WTC11 (cell line): ENCODE results near the gene PTX4. TPM values are rescaled to one million over a fixed set of nuclear protein-coding genes. Genes with fewer than 3 reads are reported as not detected.

ENCODE experiments used
- ATAC-seq: fragments of 200-7000 bp; cut with Tn5 transposase; 2 replicates; pipeline ENCODE4 v1.10.0; 2021; ENCODE audit warnings: mild to moderate bottlenecking, moderate library complexity
- CTCF ChIA-PET: fragments of 300-600 bp; sonication (Branson Sonifier 250); formaldehyde crosslinking; loops from one replicate; lab custom pipeline; 2021; ENCODE audit warnings: antibody characterized with exemption; lab: Charles Lee
- POLR2A ChIA-PET: fragments of 350-600 bp; sonication (Branson Sonifier 250); formaldehyde crosslinking; loops from one replicate; lab custom pipeline; 2021; ENCODE audit warnings: antibody characterized with exemption; lab: Charles Lee
- DNase-seq: peaks from one replicate; pipeline ENCODE4 v3.0.0; 2021; ENCODE audit warnings: low spot score
- H3K27ac Mint-ChIP-seq: 2 replicates; pipeline ENCODE4 v1.8.0; 2021; ENCODE audit warnings: mixed read lengths
- H3K27me3 Mint-ChIP-seq: 2 replicates; pipeline ENCODE4 v1.8.0; 2021; ENCODE audit warnings: low read depth, mild to moderate bottlenecking, moderate library complexity, mixed read lengths
- H3K36me3 Mint-ChIP-seq: 2 replicates; pipeline ENCODE4 v1.8.0; 2021; ENCODE audit warnings: mixed read lengths
- H3K4me1 Mint-ChIP-seq: 2 replicates; pipeline ENCODE4 v1.8.0; 2022; ENCODE audit warnings: mixed read lengths
- H3K4me3 Mint-ChIP-seq: 2 replicates; pipeline ENCODE4 v1.8.0; 2021; ENCODE audit warnings: mild to moderate bottlenecking, moderate library complexity, mixed read lengths
- H3K9me3 Mint-ChIP-seq: 2 replicates; pipeline ENCODE4 v1.8.0; 2021; ENCODE audit warnings: mixed read lengths
- GTF2I ChIP-seq: fragments of 250-450 bp; sonication (Bioruptor Pico); conservative IDR thresholded peaks from 2 replicates; pipeline ENCODE4 v1.4.0; 2021; ENCODE audit warnings: mild to moderate bottlenecking
- KAT7 ChIP-seq: sonication (generic); formaldehyde crosslinking; IDR thresholded peaks from 2 replicates; pipeline ENCODE4 v1.8.1; 2023; ENCODE audit warnings: missing genetic modification reagents, mild to moderate bottlenecking, borderline replicate concordance
- NR3C1 ChIP-seq: sonication (generic); formaldehyde crosslinking; conservative IDR thresholded peaks from 2 replicates; pipeline ENCODE4 v1.8.1; 2023; ENCODE audit warnings: low read depth, mild to moderate bottlenecking, missing genetic modification reagents
- RELA ChIP-seq: sonication (generic); formaldehyde crosslinking; IDR thresholded peaks from 2 replicates; pipeline ENCODE4 v1.8.1; 2022; ENCODE audit warnings: missing genetic modification reagents, mild to moderate bottlenecking, borderline replicate concordance
- SMAD4 ChIP-seq: sonication (generic); formaldehyde crosslinking; IDR thresholded peaks from 2 replicates; pipeline ENCODE4 v1.8.0; 2022; ENCODE audit warnings: mild to moderate bottlenecking, missing genetic modification reagents
- TEAD1 ChIP-seq: sonication (generic); formaldehyde crosslinking; IDR thresholded peaks from 2 replicates; pipeline ENCODE4 v1.8.0; 2022; ENCODE audit warnings: mild to moderate bottlenecking, missing genetic modification reagents
- ZNF121 ChIP-seq: sonication (generic); formaldehyde crosslinking; IDR thresholded peaks from 2 replicates; pipeline ENCODE4 v1.8.0; 2023; ENCODE audit warnings: missing genetic modification reagents
- total RNA-seq: library from RNA; stranded (reverse); gene quantifications from 3 replicates; pipeline ENCODE4 v1.2.3, GENCODE V29; 2021
- TF ChIP-seq, protein P1 (sequence below): sonication (generic); formaldehyde crosslinking; IDR thresholded peaks from 2 replicates; pipeline ENCODE4 v1.8.1; 2022; ENCODE audit warnings: mild to moderate bottlenecking, moderate library complexity, missing genetic modification reagents
- TF ChIP-seq, protein P2 (sequence below): sonication (generic); formaldehyde crosslinking; IDR thresholded peaks from 2 replicates; pipeline ENCODE4 v1.8.1; 2023; ENCODE audit warnings: mild to moderate bottlenecking, missing genetic modification reagents, borderline replicate concordance
- TF ChIP-seq, protein P3 (sequence below): sonication (generic); formaldehyde crosslinking; IDR thresholded peaks from 2 replicates; pipeline ENCODE4 v1.8.0; 2023; ENCODE audit warnings: missing genetic modification reagents
- TF ChIP-seq, protein P4 (sequence below): sonication (generic); formaldehyde crosslinking; IDR thresholded peaks from 2 replicates; pipeline ENCODE4 v1.8.1; 2023; ENCODE audit warnings: mild to moderate bottlenecking, missing genetic modification reagents
- TF ChIP-seq, protein P5 (sequence below): fragments of 250-450 bp; sonication (Bioruptor Pico); IDR thresholded peaks from 2 replicates; pipeline ENCODE4 v1.9.0; 2021; ENCODE audit warnings: mild to moderate bottlenecking
- TF ChIP-seq, protein P6 (sequence below): sonication (generic); formaldehyde crosslinking; IDR thresholded peaks from 2 replicates; pipeline ENCODE4 v1.8.1; 2023; ENCODE audit warnings: mild to moderate bottlenecking, missing genetic modification reagents

The PTX4 gene
- total RNA-seq, 1 experiment from 2014 or later, result 0.26 TPM

DNA sequence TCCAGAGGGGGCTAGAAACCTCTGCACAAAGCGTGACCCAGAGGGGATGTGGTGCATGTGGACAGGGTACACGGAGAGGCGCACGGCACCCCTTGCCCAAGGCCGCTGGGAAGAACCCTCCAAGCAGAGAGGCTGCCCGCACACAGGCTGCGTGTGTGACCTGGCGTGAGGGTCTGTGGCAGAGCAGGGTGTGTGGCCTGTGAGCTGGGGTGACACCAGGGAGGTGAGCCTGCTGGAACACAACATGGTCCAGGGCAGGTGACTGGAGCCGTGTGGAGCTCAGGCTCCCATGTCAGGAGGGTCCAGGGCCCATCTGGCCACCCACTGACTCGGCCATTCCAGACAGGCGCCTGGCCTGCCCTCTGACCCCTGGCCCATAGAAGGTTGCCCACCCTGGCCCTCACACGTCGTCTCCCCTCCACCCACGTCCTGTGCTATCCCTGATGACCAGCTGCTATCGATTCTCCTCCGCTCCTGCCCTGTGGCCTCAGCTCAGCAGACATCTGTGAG, 29.9 kb upstream of the PTX4 start:
- ATAC-seq (no peak), DNase-seq (no peak)
- POLR2A ChIA-PET, result no interaction called here
- TF ChIP-seq ZNF121, result no peak
- Mint-ChIP-seq H3K36me3 (peaks cover 9% of the 10 kb centered on the region), H3K27me3 (no peaks in the 10 kb centered on the region; the same call in 1 of the 2 replicates), H3K27ac (no peak overlapping the region), H3K4me1 (no peaks in the 10 kb centered on the region), H3K9me3 (peaks cover 15% of the 10 kb centered on the region), H3K4me3 (no peak overlapping the region)
- CTCF ChIA-PET, result no interaction called here

DNA sequence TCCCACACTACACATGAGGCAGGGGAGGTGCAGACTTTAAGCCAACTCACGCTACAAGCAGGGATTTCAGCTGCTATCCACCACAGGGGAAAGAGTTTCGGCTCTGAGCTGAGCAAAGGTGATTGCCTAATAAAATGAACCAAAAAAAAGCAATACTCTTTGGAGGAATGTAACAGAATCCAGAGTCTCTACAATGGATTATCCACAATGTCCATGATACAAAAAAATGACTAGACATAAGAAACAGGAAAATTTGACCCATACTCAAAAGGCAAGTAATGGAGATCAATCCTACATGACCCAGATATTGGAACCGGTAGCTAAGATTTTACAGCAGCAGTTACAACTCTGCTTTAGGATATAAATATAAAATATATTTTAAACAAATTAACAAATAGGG, 25.8 kb upstream of the PTX4 start:
- Mint-ChIP-seq H3K4me1 (no peaks in the 10 kb centered on the region), H3K27me3 (no peaks in the 10 kb centered on the region; the same call in 1 of the 2 replicates), H3K36me3 (peaks cover 18% of the 10 kb centered on the region), H3K4me3 (no peak overlapping the region), H3K9me3 (peaks cover 15% of the 10 kb centered on the region), H3K27ac (no peak overlapping the region)
- ChIA-PET POLR2A (no interaction called here), CTCF (no interaction called here)
- DNase-seq (no peak), ATAC-seq (no peak)
- no peak for TF ChIP-seq KAT7 (CRISPR knock-in tag)
- TF ChIP-seq, protein P1, sequence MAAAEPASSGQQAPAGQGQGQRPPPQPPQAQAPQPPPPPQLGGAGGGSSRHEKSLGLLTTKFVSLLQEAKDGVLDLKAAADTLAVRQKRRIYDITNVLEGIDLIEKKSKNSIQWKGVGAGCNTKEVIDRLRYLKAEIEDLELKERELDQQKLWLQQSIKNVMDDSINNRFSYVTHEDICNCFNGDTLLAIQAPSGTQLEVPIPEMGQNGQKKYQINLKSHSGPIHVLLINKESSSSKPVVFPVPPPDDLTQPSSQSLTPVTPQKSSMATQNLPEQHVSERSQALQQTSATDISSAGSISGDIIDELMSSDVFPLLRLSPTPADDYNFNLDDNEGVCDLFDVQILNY (CRISPR knock-in tag), result no peak
- TF ChIP-seq, protein P2, sequence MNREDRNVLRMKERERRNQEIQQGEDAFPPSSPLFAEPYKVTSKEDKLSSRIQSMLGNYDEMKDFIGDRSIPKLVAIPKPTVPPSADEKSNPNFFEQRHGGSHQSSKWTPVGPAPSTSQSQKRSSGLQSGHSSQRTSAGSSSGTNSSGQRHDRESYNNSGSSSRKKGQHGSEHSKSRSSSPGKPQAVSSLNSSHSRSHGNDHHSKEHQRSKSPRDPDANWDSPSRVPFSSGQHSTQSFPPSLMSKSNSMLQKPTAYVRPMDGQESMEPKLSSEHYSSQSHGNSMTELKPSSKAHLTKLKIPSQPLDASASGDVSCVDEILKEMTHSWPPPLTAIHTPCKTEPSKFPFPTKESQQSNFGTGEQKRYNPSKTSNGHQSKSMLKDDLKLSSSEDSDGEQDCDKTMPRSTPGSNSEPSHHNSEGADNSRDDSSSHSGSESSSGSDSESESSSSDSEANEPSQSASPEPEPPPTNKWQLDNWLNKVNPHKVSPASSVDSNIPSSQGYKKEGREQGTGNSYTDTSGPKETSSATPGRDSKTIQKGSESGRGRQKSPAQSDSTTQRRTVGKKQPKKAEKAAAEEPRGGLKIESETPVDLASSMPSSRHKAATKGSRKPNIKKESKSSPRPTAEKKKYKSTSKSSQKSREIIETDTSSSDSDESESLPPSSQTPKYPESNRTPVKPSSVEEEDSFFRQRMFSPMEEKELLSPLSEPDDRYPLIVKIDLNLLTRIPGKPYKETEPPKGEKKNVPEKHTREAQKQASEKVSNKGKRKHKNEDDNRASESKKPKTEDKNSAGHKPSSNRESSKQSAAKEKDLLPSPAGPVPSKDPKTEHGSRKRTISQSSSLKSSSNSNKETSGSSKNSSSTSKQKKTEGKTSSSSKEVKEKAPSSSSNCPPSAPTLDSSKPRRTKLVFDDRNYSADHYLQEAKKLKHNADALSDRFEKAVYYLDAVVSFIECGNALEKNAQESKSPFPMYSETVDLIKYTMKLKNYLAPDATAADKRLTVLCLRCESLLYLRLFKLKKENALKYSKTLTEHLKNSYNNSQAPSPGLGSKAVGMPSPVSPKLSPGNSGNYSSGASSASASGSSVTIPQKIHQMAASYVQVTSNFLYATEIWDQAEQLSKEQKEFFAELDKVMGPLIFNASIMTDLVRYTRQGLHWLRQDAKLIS (CRISPR knock-in tag), result no peak
- TF ChIP-seq NR3C1 (CRISPR knock-in tag), result no peak
- TF ChIP-seq TEAD1 (CRISPR knock-in tag), result no peak
- TF ChIP-seq GTF2I (CRISPR knock-in tag), result no peak

DNA sequence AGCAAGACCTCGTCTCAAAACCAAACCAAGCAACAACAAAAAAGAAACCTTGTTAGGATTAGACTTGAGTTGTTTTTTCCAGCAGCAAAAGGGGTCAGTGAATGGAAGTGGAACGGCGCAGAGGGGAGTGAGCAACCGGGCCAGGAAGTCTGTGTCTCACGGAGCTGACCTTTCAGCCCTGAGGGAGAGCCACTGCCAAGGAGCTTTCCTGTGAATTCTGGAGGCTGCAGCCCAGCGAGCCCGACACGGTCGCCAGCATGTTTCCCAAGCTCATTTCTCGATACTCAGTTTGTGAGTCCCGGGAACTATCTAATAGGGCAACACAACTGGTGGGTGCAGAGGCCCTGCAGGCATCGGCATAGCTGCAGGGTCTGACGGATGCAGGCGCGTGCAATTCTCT, 24.0 kb upstream of the PTX4 start:
- CTCF ChIA-PET, result no interaction called here

More for the DNA sequence above, 24.0 kb upstream of the PTX4 start:
- Mint-ChIP-seq H3K4me3 (no peak overlapping the region), H3K9me3 (peaks cover 15% of the 10 kb centered on the region), H3K27me3 (no peaks in the 10 kb centered on the region; the same call in 1 of the 2 replicates), H3K27ac (0 out of 2 replicates have a peak overlapping the region, but pooled peaks have one; percentile 17), H3K4me1 (no peaks in the 10 kb centered on the region), H3K36me3 (peaks cover 18% of the 10 kb centered on the region)
- TF ChIP-seq, protein P3, sequence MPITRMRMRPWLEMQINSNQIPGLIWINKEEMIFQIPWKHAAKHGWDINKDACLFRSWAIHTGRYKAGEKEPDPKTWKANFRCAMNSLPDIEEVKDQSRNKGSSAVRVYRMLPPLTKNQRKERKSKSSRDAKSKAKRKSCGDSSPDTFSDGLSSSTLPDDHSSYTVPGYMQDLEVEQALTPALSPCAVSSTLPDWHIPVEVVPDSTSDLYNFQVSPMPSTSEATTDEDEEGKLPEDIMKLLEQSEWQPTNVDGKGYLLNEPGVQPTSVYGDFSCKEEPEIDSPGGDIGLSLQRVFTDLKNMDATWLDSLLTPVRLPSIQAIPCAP (CRISPR knock-in tag), result no peak
- no peak for TF ChIP-seq SMAD4 (CRISPR knock-in tag)
- TF ChIP-seq RELA (CRISPR knock-in tag), result no peak
- TF ChIP-seq, protein P4, sequence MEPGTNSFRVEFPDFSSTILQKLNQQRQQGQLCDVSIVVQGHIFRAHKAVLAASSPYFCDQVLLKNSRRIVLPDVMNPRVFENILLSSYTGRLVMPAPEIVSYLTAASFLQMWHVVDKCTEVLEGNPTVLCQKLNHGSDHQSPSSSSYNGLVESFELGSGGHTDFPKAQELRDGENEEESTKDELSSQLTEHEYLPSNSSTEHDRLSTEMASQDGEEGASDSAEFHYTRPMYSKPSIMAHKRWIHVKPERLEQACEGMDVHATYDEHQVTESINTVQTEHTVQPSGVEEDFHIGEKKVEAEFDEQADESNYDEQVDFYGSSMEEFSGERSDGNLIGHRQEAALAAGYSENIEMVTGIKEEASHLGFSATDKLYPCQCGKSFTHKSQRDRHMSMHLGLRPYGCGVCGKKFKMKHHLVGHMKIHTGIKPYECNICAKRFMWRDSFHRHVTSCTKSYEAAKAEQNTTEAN (CRISPR knock-in tag), result no peak
- TF ChIP-seq, protein P5, sequence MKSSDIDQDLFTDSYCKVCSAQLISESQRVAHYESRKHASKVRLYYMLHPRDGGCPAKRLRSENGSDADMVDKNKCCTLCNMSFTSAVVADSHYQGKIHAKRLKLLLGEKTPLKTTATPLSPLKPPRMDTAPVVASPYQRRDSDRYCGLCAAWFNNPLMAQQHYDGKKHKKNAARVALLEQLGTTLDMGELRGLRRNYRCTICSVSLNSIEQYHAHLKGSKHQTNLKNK (CRISPR knock-in tag), result no peak
- TF ChIP-seq, protein P1 (CRISPR knock-in tag), result no peak
- TF ChIP-seq ZNF121, result no peak
- TF ChIP-seq, protein P6, sequence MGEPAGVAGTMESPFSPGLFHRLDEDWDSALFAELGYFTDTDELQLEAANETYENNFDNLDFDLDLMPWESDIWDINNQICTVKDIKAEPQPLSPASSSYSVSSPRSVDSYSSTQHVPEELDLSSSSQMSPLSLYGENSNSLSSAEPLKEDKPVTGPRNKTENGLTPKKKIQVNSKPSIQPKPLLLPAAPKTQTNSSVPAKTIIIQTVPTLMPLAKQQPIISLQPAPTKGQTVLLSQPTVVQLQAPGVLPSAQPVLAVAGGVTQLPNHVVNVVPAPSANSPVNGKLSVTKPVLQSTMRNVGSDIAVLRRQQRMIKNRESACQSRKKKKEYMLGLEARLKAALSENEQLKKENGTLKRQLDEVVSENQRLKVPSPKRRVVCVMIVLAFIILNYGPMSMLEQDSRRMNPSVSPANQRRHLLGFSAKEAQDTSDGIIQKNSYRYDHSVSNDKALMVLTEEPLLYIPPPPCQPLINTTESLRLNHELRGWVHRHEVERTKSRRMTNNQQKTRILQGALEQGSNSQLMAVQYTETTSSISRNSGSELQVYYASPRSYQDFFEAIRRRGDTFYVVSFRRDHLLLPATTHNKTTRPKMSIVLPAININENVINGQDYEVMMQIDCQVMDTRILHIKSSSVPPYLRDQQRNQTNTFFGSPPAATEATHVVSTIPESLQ (CRISPR knock-in tag), result no peak
- no peak for TF ChIP-seq TEAD1 (CRISPR knock-in tag)
- no peak for ATAC-seq
- POLR2A ChIA-PET, result no interaction called here
- no peak for DNase-seq
